SU-DHL-6 (cell line): ENCODE data around the gene NHLRC4.

Experiments used
- EZH2phosphoT487 ChIP-seq: fragments of 200-600 bp; sonication (generic), shearing (Covaris generic); conservative IDR thresholded peaks from 2 replicates; pipeline ENCODE4 v1.6.1; 2018; ENCODE audit warnings: mild to moderate bottlenecking, antibody characterized with exemption, low read length, moderate library complexity, mixed read lengths
- TF ChIP-seq, protein P1 (sequence below): fragments of 200-600 bp; sonication (generic); IDR thresholded peaks from one replicate; pipeline ENCODE4 v1.5.1; 2017; ENCODE audit warnings: antibody characterized with exemption, mild to moderate bottlenecking, low read length, moderate library complexity; ENCODE audit not compliant: insufficient read depth, poor library complexity, severe bottlenecking

DNA sequence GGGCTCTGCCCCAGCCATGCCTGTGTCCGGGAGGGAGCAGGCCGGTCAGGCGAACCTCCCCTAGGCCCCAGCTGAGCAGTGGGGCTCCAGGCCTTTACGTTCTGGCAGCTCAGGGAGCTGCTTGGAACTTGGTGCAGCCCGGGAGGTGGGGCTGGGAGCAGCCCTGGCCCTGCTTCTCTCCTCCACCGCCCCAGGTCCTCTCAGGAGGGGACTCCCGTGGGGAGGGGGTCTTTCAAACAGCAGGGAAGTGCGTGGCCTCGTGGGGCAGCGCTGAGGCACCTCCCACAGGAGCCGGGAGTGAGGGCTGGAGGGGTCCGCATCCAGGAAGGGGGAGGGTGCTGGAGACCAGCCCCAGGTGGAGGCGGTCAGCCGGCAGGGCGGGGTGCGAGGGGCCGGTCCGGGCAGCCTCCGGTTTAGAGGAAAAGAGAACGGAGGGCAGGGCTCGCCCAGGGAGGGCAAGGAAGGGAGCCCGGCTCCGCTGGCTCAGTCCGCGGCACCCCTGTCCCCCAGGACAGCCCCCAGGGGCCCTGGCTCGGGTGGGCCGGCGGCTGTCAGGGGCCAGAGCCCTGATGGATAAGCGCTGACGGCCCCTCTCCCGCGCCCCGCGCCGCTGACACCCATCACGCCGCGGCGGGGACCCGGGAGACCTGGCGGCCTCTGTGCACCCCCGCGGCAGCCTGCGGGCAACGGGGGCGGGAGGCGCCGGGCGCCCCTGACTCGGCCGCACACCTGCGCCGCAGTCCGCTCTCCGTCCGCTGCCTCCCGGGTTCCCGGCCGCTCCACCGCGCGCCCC is 7.2 kb upstream of the NHLRC4 start:
- TF ChIP-seq, protein P1, sequence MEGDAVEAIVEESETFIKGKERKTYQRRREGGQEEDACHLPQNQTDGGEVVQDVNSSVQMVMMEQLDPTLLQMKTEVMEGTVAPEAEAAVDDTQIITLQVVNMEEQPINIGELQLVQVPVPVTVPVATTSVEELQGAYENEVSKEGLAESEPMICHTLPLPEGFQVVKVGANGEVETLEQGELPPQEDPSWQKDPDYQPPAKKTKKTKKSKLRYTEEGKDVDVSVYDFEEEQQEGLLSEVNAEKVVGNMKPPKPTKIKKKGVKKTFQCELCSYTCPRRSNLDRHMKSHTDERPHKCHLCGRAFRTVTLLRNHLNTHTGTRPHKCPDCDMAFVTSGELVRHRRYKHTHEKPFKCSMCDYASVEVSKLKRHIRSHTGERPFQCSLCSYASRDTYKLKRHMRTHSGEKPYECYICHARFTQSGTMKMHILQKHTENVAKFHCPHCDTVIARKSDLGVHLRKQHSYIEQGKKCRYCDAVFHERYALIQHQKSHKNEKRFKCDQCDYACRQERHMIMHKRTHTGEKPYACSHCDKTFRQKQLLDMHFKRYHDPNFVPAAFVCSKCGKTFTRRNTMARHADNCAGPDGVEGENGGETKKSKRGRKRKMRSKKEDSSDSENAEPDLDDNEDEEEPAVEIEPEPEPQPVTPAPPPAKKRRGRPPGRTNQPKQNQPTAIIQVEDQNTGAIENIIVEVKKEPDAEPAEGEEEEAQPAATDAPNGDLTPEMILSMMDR = no peak
- TF ChIP-seq EZH2phosphoT487 = no peak
